Measurements from ENCODE around the gene ENOX1. TPM values are rescaled to one million over a fixed set of nuclear protein-coding genes. Genes with fewer than 3 reads are reported as not detected.

The ENOX1 gene
- polyA plus RNA-seq, 4 donors: 8.4 to 29.7 (median 12.3) TPM

DNA sequence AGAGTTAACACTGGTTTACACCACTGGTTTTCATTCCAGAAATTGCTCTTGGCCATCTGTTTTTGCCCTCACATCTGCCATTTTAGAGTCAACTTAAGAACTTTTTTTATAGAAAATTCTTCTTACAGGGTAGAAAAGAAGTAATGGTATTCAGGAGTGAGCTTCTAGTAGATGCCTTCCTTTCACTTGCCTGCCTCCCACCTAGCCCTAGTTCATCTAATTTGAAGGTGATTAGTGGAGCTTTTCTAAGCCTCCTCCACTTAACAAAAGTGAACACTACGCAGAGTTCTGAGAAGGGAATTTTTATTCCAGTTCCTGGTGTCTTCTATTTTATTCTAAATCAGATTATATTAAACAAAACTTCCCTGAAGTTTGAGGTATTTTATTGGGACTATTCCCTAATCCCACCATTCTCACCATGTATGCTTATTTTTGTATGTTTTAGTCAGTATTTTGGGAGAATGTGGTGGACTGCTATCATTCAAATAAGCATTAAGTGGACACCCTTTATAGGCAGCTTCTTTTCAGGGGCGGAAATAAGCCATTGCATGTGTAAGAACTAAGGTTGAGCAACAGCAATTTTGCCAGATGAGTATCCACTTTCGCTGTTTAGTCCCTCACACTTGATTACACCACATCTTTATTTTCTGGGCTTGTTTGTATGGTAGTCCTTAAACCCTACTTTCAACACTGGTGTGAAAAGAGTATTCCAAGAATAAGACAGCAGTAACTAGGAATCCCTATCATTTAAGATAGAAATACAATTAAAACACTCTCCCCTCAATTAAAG lies 156.9 kb downstream of the ENOX1 start:
- DNase-seq (ENCODE audit: low read depth in 4 of 4, low spot score in 3 of 4): no peak

DNA sequence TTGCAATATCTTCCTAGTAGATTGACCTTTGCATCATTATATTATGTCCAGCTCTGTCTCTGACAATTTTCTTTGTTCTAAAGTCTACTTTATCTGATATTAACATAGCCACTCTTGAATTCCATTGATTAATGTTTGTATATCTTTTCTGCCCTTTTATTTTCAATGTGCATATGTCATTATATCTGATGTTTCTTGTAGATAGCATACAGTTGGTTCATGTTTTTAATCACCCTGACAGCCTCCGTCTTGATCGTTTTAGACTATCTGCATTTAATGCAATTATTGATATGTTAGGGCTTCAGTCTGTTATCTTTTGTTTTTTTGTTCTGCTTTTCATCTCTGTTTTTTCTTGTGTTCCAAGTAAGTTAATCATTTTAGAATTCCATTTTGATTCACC lies 159.8 kb downstream of the ENOX1 start:
- no peak for DNase-seq (ENCODE audit: low read depth in 4 of 4, low spot score in 3 of 4)

DNA sequence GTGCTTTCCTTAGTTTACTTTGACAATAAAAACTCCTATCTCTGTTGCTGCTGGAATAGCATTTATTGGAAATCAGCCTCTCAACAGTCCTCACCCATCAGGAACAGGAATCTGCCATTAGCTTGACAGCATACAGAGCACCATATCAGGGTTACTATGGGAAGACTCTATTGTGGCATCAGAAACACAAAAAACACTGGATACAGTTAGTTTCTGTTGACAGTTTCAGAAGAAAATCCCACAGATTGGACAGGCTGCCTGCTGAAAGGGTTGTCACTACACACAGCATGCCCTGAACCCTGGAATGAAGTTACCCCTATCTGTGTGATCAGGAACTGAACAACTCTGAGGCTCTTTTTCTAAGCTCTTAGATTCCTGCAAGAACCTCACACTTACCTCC lies 172.7 kb downstream of the ENOX1 start:
- DNase-seq (ENCODE audit: low read depth in 4 of 4, low spot score in 3 of 4): no peak

DNA sequence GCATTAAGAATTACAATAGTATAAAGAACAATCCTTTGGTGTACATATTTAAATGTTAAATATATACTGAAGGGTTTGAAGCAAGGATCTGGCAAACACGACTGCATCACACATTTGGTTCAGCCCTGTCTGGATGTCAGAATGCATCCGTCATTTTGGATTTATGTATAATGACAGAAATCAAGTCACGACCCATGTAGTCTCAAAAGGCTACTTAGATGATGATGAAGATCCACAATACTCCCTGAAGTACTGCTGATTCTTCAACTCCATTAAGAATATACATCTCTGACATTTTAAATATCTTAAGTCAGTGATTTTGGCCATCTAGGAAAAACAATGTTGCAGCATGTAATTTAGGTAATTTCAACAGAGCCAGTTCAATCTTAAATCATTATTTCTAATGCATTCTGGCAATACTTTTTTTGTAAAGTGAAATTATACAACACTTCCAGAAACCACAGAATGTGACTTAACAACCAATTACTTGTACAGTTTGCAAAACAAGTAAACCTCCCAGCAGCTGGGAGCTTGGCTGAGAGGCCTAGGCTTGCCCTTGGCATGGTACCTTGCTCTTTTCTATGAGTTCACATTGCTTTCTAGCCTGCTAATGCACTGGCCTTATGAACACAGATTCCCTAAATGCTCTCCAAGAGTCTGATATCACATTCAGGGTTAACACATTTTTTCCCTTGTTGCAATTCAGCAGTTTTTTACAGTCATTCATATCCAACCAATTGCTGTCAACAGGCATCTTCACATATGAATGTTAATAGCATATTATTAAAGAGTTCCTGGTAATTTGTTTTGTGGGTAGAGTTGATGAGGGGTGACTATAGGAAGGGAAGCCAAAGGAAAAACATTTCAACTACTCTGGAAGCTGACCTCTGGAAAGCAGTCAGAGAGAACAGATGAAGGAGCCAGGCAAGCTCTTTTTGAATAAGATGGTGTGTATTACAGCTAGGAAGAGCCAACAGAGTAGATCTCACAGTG lies 175.2 kb downstream of the ENOX1 start:
- no peak for DNase-seq (ENCODE audit: low read depth in 4 of 4, low spot score in 3 of 4)

DNA sequence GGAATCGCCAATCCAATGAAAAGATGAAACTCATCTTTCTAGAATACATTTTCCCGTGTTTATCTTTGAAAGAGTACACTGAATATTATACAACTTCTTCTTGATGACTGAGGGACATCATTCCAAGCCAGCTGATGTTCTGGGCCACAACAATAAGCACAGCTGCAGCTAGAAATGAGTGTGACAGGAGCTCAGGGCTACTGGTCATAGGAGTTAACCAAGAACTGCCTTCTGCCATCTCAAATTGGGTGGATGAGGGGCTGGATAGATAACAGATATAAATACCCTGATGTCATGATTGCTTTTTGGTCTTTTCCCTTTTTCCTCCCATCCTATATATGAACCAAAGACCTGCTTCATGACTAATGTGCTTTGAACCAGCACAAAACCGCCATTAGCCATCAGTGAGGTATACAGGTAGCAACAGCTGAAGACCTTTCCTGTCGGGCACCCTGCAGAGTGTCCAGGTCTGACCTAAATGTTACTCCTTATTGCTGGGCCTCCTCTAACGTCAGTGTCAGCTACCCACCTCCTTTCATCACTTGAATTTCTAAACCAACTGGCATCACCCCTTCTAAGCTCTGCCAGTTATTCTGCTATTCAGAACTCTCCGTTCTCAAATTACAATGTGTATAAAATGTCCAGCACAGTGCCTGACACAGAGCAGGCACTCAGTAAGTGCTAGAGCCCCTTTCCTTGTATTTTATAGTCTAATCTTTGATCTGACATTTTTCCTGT lies 178.2 kb downstream of the ENOX1 start:
- no peak for DNase-seq (ENCODE audit: low read depth in 4 of 4, low spot score in 3 of 4)

GRCh38 chr13:43597599-43597945 lies 189.2 kb downstream of the ENOX1 start:
- no peak for DNase-seq (ENCODE audit: low read depth in 4 of 4, low spot score in 3 of 4)

DNA sequence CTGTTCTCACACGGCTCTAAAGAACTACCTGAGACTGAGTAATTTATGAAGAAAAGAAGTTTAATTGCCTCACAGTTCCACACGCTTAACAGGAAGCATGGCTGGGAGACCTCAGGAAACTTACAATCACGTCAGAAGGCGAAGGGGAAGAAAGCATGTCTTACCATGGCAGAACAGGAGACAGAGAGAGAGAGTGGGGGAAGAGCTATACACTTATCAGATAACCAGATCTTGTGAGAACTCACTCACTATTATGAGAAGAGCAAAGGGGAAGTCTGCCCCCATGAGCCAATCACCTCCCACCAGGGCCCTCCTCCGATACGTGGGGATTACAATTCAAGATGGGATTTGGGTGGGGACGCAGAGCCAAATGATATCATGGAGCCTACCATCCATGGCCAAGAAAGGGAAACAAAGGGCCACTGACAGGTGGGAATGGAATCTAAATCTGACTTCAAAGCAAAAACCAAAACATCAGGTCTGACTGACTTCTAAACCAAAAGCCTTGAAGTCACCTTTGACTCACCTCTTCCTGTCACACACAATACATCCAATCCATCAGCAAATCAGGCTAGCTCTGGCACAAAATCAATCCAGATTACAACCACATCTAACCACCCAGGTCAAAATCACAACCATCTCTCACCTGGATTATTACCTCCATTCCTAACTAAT lies 189.7 kb downstream of the ENOX1 start:
- no peak for DNase-seq (ENCODE audit: low read depth in 4 of 4, low spot score in 3 of 4)

DNA sequence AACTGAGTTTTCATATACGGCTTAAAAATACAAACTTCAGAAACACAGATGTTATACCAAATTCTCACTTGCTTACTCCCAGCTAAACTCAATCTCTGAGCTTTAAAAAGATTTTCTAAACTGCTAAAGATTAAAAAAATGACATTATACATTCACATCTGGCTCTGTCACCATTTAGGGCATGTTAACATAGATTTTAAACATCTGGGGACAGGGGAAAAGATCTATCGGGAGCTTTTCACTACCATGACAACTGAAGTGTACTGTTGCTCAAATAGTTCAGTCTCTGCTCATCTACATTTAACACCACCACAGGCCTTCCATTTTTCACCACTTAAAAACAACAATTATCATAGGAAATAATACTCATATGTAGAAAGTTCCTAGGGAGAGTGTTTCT lies 190.8 kb downstream of the ENOX1 start:
- no peak for DNase-seq (ENCODE audit: low read depth in 4 of 4, low spot score in 3 of 4)

DNA sequence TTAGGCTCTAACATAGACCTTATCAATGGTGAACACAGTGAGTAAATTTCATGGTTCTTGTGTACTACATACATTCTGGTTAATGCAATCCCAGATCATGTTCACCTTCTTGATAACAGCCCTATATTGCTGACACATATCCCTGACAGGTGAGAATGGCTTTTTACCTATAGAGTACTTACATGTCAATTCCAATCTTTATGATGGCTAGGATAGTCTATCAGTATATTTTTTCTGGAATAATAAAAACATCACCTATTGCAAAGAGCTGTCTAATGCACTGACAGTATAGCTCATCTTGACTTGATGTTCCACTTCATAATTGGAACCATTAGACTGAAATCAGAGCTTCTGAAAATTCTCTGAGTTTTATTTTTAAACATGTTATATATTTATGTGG lies 199.4 kb downstream of the ENOX1 start:
- no peak for DNase-seq (ENCODE audit: low read depth in 4 of 4, low spot score in 3 of 4)

DNA sequence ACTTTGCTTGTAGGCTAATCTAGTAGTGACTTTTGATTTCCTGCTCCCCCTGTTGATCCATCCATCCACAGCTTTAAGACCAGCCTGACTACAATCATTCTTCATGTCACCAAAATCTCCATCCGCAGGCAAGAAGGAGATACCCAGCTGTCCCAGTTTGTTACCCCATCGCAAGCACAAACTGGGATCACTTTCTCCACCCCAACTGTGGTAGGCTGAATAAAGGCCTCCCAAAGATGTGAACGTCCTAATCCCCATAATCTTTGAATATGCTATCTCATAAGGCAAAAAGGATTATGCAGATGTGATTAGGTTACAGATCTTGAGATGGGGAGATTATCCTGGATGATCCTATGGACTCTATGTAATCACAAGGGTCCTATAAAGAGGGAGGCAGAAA lies 202.0 kb downstream of the ENOX1 start:
- DNase-seq (ENCODE audit: low read depth in 4 of 4, low spot score in 3 of 4): no peak

GRCh38 chr13:43583321-43583720 lies 203.5 kb downstream of the ENOX1 start:
- no peak for DNase-seq (ENCODE audit: low read depth in 4 of 4, low spot score in 3 of 4)

GRCh38 chr13:43580280-43580679 lies 206.5 kb downstream of the ENOX1 start:
- no peak for DNase-seq (ENCODE audit: low read depth in 4 of 4, low spot score in 3 of 4)

DNA sequence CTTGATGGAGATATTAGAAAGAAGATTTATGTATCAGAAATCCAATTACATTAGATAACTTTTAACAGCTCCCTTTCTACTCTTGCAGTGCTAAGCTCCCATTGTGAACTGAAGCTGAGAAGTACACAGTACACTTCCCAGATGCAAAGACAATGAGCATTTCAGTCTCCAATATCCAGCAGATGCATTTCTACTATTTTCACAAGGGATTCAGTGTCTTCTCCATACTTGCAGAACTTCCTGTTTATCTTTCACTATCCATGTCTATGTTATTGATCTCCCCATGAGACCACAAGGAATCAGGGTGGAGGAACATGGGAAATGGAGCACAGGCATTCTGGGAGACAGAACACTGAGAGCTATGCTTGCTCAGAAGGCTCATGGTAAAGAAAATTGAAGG lies 207.5 kb downstream of the ENOX1 start:
- DNase-seq (ENCODE audit: low read depth in 4 of 4, low spot score in 3 of 4): no peak

- no peak for DNase-seq (ENCODE audit: low read depth in 4 of 4, low spot score in 3 of 4)
Measured at GRCh38 chr13:43574605-43575004, 212.2 kb downstream of the ENOX1 start.

GRCh38 chr13:43573802-43574514 lies 212.8 kb downstream of the ENOX1 start:
- no peak for DNase-seq (ENCODE audit: low read depth in 4 of 4, low spot score in 3 of 4)

- no peak for DNase-seq (ENCODE audit: low read depth in 4 of 4, low spot score in 3 of 4)
Measured at GRCh38 chr13:43573361-43573740, 213.4 kb downstream of the ENOX1 start.

- no peak for DNase-seq (ENCODE audit: low read depth in 4 of 4, low spot score in 3 of 4)
Measured at GRCh38 chr13:43572656-43573360, 214.0 kb downstream of the ENOX1 start.

- no peak for DNase-seq (ENCODE audit: low read depth in 4 of 4, low spot score in 3 of 4)
Measured at GRCh38 chr13:43569658-43570057, 217.1 kb downstream of the ENOX1 start.

DNA sequence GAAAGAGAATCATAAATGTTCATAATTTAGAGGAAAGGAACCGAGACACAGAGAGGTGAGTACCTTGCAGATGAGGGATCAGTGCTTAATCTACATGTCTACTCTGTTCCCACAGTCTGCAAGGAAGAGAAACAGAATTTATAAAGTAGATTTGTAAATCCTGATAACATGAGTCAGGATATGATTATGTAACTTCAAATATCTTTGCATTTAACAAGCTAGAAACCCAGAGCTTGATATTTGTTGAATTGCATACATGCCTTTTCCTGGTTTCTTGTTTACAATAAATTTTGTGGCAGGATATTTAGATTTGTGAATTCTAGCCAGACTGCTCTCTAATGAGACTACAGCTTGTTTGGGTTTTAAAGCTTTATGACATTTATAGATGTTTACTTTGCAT lies 219.2 kb downstream of the ENOX1 start:
- DNase-seq (ENCODE audit: low read depth in 4 of 4, low spot score in 3 of 4): no peak

Measured in left renal pelvis (tissue), 4 donors.